HepG2 (cell line): Measurements from ENCODE around the gene CCDC116. TPM values are rescaled to one million over a fixed set of nuclear protein-coding genes. Genes with fewer than 3 reads are reported as not detected.

Experiments used
- CAMTA2 ChIP-seq: sonication (generic); formaldehyde crosslinking; IDR thresholded peaks from 2 replicates; pipeline ENCODE4 v1.4.0; 2020; ENCODE audit warnings: mild to moderate bottlenecking, missing genetic modification reagents, borderline replicate concordance
- CHCHD3 ChIP-seq: sonication (generic); formaldehyde crosslinking; IDR thresholded peaks from 2 replicates; pipeline ENCODE4 v1.8.0; 2022; ENCODE audit warnings: mild to moderate bottlenecking, missing genetic modification reagents, moderate library complexity
- DPF2 ChIP-seq: sonication (generic); formaldehyde crosslinking; IDR thresholded peaks from 2 replicates; pipeline ENCODE4 v1.4.0; 2020; ENCODE audit warnings: mild to moderate bottlenecking, low read depth, missing genetic modification reagents, borderline replicate concordance
- FOXK2 ChIP-seq: fragments of 450-650 bp; IDR thresholded peaks from 2 replicates; pipeline ENCODE4 v1.6.1; 2016
- FOXM1 ChIP-seq: sonication (generic); formaldehyde crosslinking; IDR thresholded peaks from 2 replicates; pipeline ENCODE4 v1.5.0; 2020; ENCODE audit warnings: missing genetic modification reagents
- RFX1 ChIP-seq: fragments of 450-650 bp; IDR thresholded peaks from 2 replicates; pipeline ENCODE4 v1.6.1; 2017
- SAFB2 ChIP-seq: sonication (generic); formaldehyde crosslinking; IDR thresholded peaks from 2 replicates; pipeline ENCODE4 v1.5.1; 2020; ENCODE audit warnings: missing genetic modification reagents, low read depth, mild to moderate bottlenecking, borderline replicate concordance
- SNAPC2 ChIP-seq: sonication (generic); formaldehyde crosslinking; IDR thresholded peaks from 2 replicates; pipeline ENCODE4 v1.8.1; 2022; ENCODE audit warnings: mild to moderate bottlenecking, missing genetic modification reagents
- SP2 ChIP-seq: sonication (generic); formaldehyde crosslinking; IDR thresholded peaks from 2 replicates; pipeline ENCODE4 v1.5.1; 2020; ENCODE audit warnings: mild to moderate bottlenecking, missing genetic modification reagents
- SP4 ChIP-seq: sonication (generic); formaldehyde crosslinking; IDR thresholded peaks from 2 replicates; pipeline ENCODE4 v1.8.1; 2023; ENCODE audit warnings: mild to moderate bottlenecking, missing genetic modification reagents
- TOPORS ChIP-seq: sonication (generic); formaldehyde crosslinking; IDR thresholded peaks from 2 replicates; pipeline ENCODE4 v1.8.0; 2023; ENCODE audit warnings: mild to moderate bottlenecking, missing genetic modification reagents
- XRCC5 ChIP-seq: fragments of 200-400 bp; formaldehyde crosslinking; optimal IDR thresholded peaks from 2 replicates; pipeline ENCODE3; 2017; ENCODE audit warnings: mild to moderate bottlenecking, low read length
- ZNF24 ChIP-seq: fragments of 450-650 bp; IDR thresholded peaks from 2 replicates; pipeline ENCODE4 v1.6.1; 2017; ENCODE audit warnings: antibody characterized with exemption, mild to moderate bottlenecking
- ZNF337 ChIP-seq: sonication (generic); formaldehyde crosslinking; IDR thresholded peaks from 2 replicates; pipeline ENCODE4 v1.5.1; 2020; ENCODE audit warnings: missing genetic modification reagents, low read depth, mild to moderate bottlenecking, borderline replicate concordance
- ZNF451 ChIP-seq: sonication (generic); formaldehyde crosslinking; IDR thresholded peaks from 2 replicates; pipeline ENCODE4 v1.5.0; 2020; ENCODE audit warnings: mild to moderate bottlenecking, missing genetic modification reagents
- ZNF776 ChIP-seq: sonication (generic); formaldehyde crosslinking; IDR thresholded peaks from 2 replicates; pipeline ENCODE4 v1.4.0; 2020; ENCODE audit warnings: mild to moderate bottlenecking, missing genetic modification reagents
- ZNF781 ChIP-seq: sonication (generic); formaldehyde crosslinking; IDR thresholded peaks from 2 replicates; pipeline ENCODE4 v1.5.1; 2020; ENCODE audit warnings: borderline replicate concordance, mild to moderate bottlenecking, missing genetic modification reagents; ENCODE audit errors: not compliant biosample characterization
- polyA plus RNA-seq, 8 experiments: library from polyadenylated mRNA; depleted of rRNA in 3 of 8; stranded (reverse) in 7 of 8; unstranded in 1 of 8; fragments of >200 nt; fragmentation: Illumina TruSeq in 4 of 8; extraction: Trizol in 4 of 8; gene quantifications; 2 replicates each; pipeline versions ENCODE4 v1.2.1 to v1.2.3, GENCODE V29; 2011 to 2016; ENCODE audit warnings: low read depth in 4 of 8, missing spikeins in 1 of 8, mixed read lengths in 1 of 8; ENCODE audit not compliant: insufficient read depth in 1 of 8
- total RNA-seq, 5 experiments: library from RNA; depleted of rRNA; stranded (reverse); fragments of >200 nt; fragmentation: Illumina TruSeq; extraction: Trizol; gene quantifications; 2 replicates each; pipeline ENCODE4 v1.2.3, GENCODE V29; 2016; ENCODE audit warnings: low read depth in 1 of 5
- TF ChIP-seq, protein P1 (sequence below): sonication (generic); formaldehyde crosslinking; IDR thresholded peaks from 2 replicates; pipeline ENCODE4 v1.4.0; 2020; ENCODE audit warnings: missing genetic modification reagents, mild to moderate bottlenecking, borderline replicate concordance
- TF ChIP-seq, protein P2 (sequence below): sonication (generic); formaldehyde crosslinking; IDR thresholded peaks from 2 replicates; pipeline ENCODE4 v1.5.0; 2020; ENCODE audit warnings: mild to moderate bottlenecking, missing genetic modification reagents
- TF ChIP-seq, protein P3 (sequence below): sonication (generic); formaldehyde crosslinking; IDR thresholded peaks from 2 replicates; pipeline ENCODE4 v1.9.0; 2022; ENCODE audit warnings: low read depth, missing genetic modification reagents
- TF ChIP-seq, protein P4 (sequence below): sonication (generic); formaldehyde crosslinking; IDR thresholded peaks from 2 replicates; pipeline ENCODE4 v1.4.0; 2020; ENCODE audit warnings: mild to moderate bottlenecking, missing genetic modification reagents

Gene CCDC116
- total and polyA plus RNA-seq, 2 of the 13 experiments (the other 11 are each of a cell fraction or from before 2014, with no cell fraction given): 0.15 to 0.33 TPM

DNA sequence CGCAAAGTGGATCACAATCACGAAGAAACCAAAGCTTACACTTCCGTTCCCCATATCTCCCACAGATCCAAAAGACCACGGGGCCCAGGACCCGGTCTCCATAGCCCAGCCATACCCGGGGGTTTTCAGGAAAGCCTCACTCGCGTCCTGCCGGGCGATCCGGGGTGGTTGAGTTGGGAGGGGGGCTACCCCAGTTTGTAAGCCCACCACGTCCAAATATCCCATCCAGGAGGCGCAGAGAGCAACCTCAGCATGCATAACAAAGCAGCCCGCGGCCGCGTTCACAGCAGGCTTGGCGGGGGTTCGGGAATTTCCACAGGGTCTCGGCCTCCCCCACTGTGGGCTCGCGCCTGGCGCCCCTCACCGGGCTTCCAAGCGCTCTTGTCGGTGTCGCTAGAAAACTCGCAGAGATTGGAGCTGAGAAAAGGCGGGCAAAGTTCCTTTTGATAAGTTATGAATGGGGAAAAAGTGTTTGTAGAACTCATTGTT, 19.0 kb downstream of the CCDC116 start (continued):
- TF ChIP-seq, protein P1, sequence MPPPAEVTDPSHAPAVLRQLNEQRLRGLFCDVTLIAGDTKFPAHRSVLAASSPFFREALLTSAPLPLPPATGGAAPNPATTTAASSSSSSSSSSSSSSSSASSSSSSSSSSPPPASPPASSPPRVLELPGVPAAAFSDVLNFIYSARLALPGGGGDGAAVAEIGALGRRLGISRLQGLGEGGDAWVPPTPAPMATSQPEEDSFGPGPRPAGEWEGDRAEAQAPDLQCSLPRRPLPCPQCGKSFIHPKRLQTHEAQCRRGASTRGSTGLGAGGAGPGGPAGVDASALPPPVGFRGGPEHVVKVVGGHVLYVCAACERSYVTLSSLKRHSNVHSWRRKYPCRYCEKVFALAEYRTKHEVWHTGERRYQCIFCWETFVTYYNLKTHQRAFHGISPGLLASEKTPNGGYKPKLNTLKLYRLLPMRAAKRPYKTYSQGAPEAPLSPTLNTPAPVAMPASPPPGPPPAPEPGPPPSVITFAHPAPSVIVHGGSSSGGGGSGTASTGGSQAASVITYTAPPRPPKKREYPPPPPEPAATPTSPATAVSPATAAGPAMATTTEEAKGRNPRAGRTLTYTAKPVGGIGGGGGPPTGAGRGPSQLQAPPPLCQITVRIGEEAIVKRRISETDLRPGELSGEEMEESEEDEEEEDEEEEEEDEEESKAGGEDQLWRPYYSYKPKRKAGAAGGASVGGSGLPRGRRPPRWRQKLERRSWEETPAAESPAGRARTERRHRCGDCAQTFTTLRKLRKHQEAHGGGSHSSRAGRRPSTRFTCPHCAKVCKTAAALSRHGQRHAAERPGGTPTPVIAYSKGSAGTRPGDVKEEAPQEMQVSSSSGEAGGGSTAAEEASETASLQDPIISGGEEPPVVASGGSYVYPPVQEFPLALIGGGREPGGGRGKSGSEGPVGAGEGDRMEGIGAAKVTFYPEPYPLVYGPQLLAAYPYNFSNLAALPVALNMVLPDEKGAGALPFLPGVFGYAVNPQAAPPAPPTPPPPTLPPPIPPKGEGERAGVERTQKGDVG: no peak
- TF ChIP-seq CAMTA2 (CRISPR knock-in tag): 0 out of 2 replicates have a peak, but pooled peaks have one; percentile 37
- no peak for TF ChIP-seq CHCHD3 (CRISPR knock-in tag)
- no peak for TF ChIP-seq ZNF337 (CRISPR knock-in tag)
- peak; percentile 69; the same call in 1 of the 2 replicates for TF ChIP-seq ZNF776 (CRISPR knock-in tag)
- TF ChIP-seq ZNF781 (CRISPR knock-in tag): peak; percentile 22
- TF ChIP-seq SP4: 0 out of 2 replicates have a peak, but pooled peaks have one; percentile 7
- no peak for TF ChIP-seq FOXM1 (CRISPR knock-in tag)
- TF ChIP-seq RFX1: no peak
- TF ChIP-seq, protein P2, sequence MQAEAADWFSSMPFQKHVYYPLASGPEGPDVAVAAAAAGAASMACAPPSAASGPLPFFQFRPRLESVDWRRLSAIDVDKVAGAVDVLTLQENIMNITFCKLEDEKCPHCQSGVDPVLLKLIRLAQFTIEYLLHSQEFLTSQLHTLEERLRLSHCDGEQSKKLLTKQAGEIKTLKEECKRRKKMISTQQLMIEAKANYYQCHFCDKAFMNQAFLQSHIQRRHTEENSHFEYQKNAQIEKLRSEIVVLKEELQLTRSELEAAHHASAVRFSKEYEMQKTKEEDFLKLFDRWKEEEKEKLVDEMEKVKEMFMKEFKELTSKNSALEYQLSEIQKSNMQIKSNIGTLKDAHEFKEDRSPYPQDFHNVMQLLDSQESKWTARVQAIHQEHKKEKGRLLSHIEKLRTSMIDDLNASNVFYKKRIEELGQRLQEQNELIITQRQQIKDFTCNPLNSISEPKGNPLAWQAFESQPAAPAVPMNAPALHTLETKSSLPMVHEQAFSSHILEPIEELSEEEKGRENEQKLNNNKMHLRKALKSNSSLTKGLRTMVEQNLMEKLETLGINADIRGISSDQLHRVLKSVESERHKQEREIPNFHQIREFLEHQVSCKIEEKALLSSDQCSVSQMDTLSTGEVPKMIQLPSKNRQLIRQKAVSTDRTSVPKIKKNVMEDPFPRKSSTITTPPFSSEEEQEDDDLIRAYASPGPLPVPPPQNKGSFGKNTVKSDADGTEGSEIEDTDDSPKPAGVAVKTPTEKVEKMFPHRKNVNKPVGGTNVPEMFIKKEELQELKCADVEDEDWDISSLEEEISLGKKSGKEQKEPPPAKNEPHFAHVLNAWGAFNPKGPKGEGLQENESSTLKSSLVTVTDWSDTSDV (CRISPR knock-in tag): 0 out of 2 replicates have a peak, but pooled peaks have one; percentile 59
- no peak for TF ChIP-seq SP2
- TF ChIP-seq ZNF451 (CRISPR knock-in tag): no peak
- no peak for TF ChIP-seq ZNF24
- TF ChIP-seq, protein P3, sequence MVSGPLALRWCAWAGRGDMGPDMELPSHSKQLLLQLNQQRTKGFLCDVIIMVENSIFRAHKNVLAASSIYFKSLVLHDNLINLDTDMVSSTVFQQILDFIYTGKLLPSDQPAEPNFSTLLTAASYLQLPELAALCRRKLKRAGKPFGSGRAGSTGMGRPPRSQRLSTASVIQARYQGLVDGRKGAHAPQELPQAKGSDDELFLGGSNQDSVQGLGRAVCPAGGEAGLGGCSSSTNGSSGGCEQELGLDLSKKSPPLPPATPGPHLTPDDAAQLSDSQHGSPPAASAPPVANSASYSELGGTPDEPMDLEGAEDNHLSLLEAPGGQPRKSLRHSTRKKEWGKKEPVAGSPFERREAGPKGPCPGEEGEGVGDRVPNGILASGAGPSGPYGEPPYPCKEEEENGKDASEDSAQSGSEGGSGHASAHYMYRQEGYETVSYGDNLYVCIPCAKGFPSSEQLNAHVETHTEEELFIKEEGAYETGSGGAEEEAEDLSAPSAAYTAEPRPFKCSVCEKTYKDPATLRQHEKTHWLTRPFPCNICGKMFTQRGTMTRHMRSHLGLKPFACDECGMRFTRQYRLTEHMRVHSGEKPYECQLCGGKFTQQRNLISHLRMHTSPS: no peak
- TF ChIP-seq DPF2 (CRISPR knock-in tag): no peak
- no peak for TF ChIP-seq FOXK2
- no peak for TF ChIP-seq XRCC5
- TF ChIP-seq SAFB2 (CRISPR knock-in tag): no peak
- no peak for TF ChIP-seq SNAPC2
- TF ChIP-seq, protein P4, sequence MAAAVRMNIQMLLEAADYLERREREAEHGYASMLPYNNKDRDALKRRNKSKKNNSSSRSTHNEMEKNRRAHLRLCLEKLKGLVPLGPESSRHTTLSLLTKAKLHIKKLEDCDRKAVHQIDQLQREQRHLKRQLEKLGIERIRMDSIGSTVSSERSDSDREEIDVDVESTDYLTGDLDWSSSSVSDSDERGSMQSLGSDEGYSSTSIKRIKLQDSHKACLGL (CRISPR knock-in tag): peak; percentile 40
- no peak for TF ChIP-seq TOPORS
